Measurements from ENCODE around the gene PPP1R14C. TPM values are rescaled to one million over a fixed set of nuclear protein-coding genes. Genes with fewer than 3 reads are reported as not detected.

Gene PPP1R14C
- total RNA-seq, 6 donors from 2014 or later, result 12.0 to 34.5 (median 16.8) TPM

GRCh38 chr6:150157081-150157480 lies 14.2 kb downstream of the PPP1R14C start:
- DNase-seq (no peak), ATAC-seq (ENCODE audit: low FRiP score in 2 of 2) (no peak)
- no peak overlapping the region for H3K27ac ChIP-seq
- TF ChIP-seq POLR2AphosphoS5 (IDR thresholded peaks at IDR 0.05) (no peak), CTCF (IDR thresholded peaks at IDR 0.05) (no peak), POLR2A (IDR thresholded peaks at IDR 0.05) (no peak), EP300 (IDR thresholded peaks at IDR 0.05) (no peak)
- H3K9me3 ChIP-seq, result no peaks in the 10 kb centered on the region
- H3K4me1 ChIP-seq, result peaks cover 0 to 12% (median 0%) of the 10 kb centered on the region in 4 donors
- no peaks in the 10 kb centered on the region for H3K27me3 ChIP-seq
- no peak overlapping the region for H3K4me3 ChIP-seq
- no peaks in the 10 kb centered on the region for H3K36me3 ChIP-seq
- 52 to 79% methylated on average over 1 of the region's 1 CpG for WGBS, 2 donors

- Histone ChIP-seq H3K4me1 (no peaks in the 10 kb centered on the region), H3K9me3 (no peaks in the 10 kb centered on the region), H3K36me3 (no peaks in the 10 kb centered on the region), H3K27me3 (no peaks in the 10 kb centered on the region), H3K27ac (no peak overlapping the region), H3K4me3 (no peak overlapping the region)
- ATAC-seq (ENCODE audit: low FRiP score in 2 of 2), result no peak
- TF ChIP-seq POLR2AphosphoS5 (IDR thresholded peaks at IDR 0.05) (no peak), EP300 (IDR thresholded peaks at IDR 0.05) (no peak), POLR2A (IDR thresholded peaks at IDR 0.05) (no peak), CTCF (IDR thresholded peaks at IDR 0.05) (no peak)
- WGBS, 2 donors, result 78 to 83% methylated on average over 4 of the region's 4 CpGs
- no peak for DNase-seq
These were observed 16.9 kb downstream of the PPP1R14C start for GRCh38 chr6:150159757-150160156.

- Histone ChIP-seq H3K36me3 (no peaks in the 10 kb centered on the region), H3K4me3 (no peak overlapping the region), H3K4me1 (no peaks in the 10 kb centered on the region), H3K27me3 (no peaks in the 10 kb centered on the region), H3K9me3 (no peaks in the 10 kb centered on the region), H3K27ac (no peak overlapping the region)
- DNase-seq, result no peak
- no peak for ATAC-seq (ENCODE audit: low FRiP score in 2 of 2)
- WGBS, 2 donors, result 94 to 97% methylated on average over 3 of the region's 3 CpGs
- TF ChIP-seq EP300 (IDR thresholded peaks at IDR 0.05) (no peak), CTCF (IDR thresholded peaks at IDR 0.05) (no peak), POLR2AphosphoS5 (IDR thresholded peaks at IDR 0.05) (no peak), POLR2A (IDR thresholded peaks at IDR 0.05) (no peak)
These were observed 21.1 kb downstream of the PPP1R14C start for GRCh38 chr6:150163970-150164369.

- no peaks in the 10 kb centered on the region for H3K9me3 ChIP-seq
- no peak for TF ChIP-seq POLR2AphosphoS5 (IDR thresholded peaks at IDR 0.05)
- TF ChIP-seq CTCF (IDR thresholded peaks at IDR 0.05), result no peak
- no peak for TF ChIP-seq EP300 (IDR thresholded peaks at IDR 0.05)
- TF ChIP-seq POLR2A (IDR thresholded peaks at IDR 0.05), result no peak
- no peaks in the 10 kb centered on the region for H3K4me1 ChIP-seq
- ATAC-seq (ENCODE audit: low FRiP score in 2 of 2) (no peak), DNase-seq (no peak)
- no peaks in the 10 kb centered on the region for H3K27me3 ChIP-seq
- H3K36me3 ChIP-seq, result no peaks in the 10 kb centered on the region
- H3K27ac ChIP-seq, result no peak overlapping the region
- H3K4me3 ChIP-seq, result no peak overlapping the region
These were observed 22.3 kb downstream of the PPP1R14C start for GRCh38 chr6:150165020-150165702.

- ATAC-seq (ENCODE audit: low FRiP score in 2 of 2) (no peak), DNase-seq (no peak)
- Histone ChIP-seq H3K27ac (no peak overlapping the region), H3K36me3 (no peaks in the 10 kb centered on the region), H3K27me3 (no peaks in the 10 kb centered on the region), H3K4me1 (no peaks in the 10 kb centered on the region), H3K4me3 (no peak overlapping the region), H3K9me3 (no peaks in the 10 kb centered on the region)
- WGBS, 2 donors, result 77 to 83% methylated on average over 6 of the region's 6 CpGs
- TF ChIP-seq EP300 (IDR thresholded peaks at IDR 0.05), result no peak
- no peak for TF ChIP-seq CTCF (IDR thresholded peaks at IDR 0.05)
- no peak for TF ChIP-seq POLR2A (IDR thresholded peaks at IDR 0.05)
- TF ChIP-seq POLR2AphosphoS5 (IDR thresholded peaks at IDR 0.05), result no peak
These were observed 24.6 kb downstream of the PPP1R14C start for GRCh38 chr6:150167479-150167873.
